Brain microvascular endothelial cell (primary cell): ENCODE measurements around the gene ARHGAP26.
A peak's percentile ranks its signal among the peaks of the same experiment; 100 is the strongest.

Experiments
- DNase-seq: peaks from one replicate; pipeline ENCODE4 v3.0.0-alpha.2; 2020
- H3K27ac ChIP-seq: fragments of 250-450 bp; sonication (Bioruptor Pico); 2 replicates; pipeline ENCODE4 v1.5.1; 2020; ENCODE audit warnings: mild to moderate bottlenecking, moderate library complexity
- H3K27me3 ChIP-seq: fragments of 250-450 bp; sonication (Bioruptor Pico); replicated peaks from 2 replicates; pipeline ENCODE4 v1.5.1; 2020; ENCODE audit warnings: mild to moderate bottlenecking
- H3K36me3 ChIP-seq: fragments of 250-450 bp; sonication (Bioruptor Pico); replicated peaks from 2 replicates; pipeline ENCODE4 v1.5.1; 2020; ENCODE audit warnings: mild to moderate bottlenecking
- H3K4me3 ChIP-seq: 2 replicates; pipeline ENCODE4 v1.5.1; 2011; ENCODE audit warnings: low read depth, mild to moderate bottlenecking, control low read depth, low read length, moderate library complexity
- in situ Hi-C: cut with HindIII; loops from 2 replicates; pipeline ENCODE4 v1.10.0; 2017; ENCODE audit warnings: low sequenced_read_pairs, low pct_ligation_motif_present
- TF ChIP-seq, protein P1 (sequence below): IDR thresholded peaks from 2 replicates; pipeline ENCODE4 v1.5.1; 2011; ENCODE audit warnings: low read depth, mild to moderate bottlenecking, moderate library complexity, low read length, control low read depth, inconsistent platforms; ENCODE audit errors: missing control alignments

ARHGAP26 gene

DNA sequence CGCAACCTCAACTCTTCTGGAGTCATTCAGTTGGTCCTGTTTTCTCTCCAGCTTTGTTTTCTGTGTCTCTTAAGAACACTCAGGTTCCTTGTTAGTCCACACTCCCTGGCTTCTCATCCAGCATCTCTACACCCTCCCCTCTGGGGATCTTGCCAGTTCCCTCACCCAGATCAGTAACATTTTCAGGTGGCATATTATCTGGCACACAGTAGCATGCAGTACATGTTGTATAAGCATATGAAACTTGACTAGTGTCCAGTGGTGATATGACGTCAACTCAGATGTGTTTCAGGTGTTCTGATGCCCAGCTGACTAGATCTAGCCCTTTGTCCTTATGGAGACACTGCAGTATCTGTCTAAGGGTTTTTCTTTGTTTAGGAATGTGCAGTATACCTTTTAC is 184.3 kb downstream of the ARHGAP26 start:
- Histone ChIP-seq H3K27me3 (no peaks in the 10 kb centered on the region), H3K27ac (no peak overlapping the region), H3K4me3 (no peak overlapping the region), H3K36me3 (no peaks in the 10 kb centered on the region)
- TF ChIP-seq, protein P1, sequence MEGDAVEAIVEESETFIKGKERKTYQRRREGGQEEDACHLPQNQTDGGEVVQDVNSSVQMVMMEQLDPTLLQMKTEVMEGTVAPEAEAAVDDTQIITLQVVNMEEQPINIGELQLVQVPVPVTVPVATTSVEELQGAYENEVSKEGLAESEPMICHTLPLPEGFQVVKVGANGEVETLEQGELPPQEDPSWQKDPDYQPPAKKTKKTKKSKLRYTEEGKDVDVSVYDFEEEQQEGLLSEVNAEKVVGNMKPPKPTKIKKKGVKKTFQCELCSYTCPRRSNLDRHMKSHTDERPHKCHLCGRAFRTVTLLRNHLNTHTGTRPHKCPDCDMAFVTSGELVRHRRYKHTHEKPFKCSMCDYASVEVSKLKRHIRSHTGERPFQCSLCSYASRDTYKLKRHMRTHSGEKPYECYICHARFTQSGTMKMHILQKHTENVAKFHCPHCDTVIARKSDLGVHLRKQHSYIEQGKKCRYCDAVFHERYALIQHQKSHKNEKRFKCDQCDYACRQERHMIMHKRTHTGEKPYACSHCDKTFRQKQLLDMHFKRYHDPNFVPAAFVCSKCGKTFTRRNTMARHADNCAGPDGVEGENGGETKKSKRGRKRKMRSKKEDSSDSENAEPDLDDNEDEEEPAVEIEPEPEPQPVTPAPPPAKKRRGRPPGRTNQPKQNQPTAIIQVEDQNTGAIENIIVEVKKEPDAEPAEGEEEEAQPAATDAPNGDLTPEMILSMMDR, result no peak
- DNase-seq, result no peak
- in situ Hi-C loops, result no loop called here

DNA sequence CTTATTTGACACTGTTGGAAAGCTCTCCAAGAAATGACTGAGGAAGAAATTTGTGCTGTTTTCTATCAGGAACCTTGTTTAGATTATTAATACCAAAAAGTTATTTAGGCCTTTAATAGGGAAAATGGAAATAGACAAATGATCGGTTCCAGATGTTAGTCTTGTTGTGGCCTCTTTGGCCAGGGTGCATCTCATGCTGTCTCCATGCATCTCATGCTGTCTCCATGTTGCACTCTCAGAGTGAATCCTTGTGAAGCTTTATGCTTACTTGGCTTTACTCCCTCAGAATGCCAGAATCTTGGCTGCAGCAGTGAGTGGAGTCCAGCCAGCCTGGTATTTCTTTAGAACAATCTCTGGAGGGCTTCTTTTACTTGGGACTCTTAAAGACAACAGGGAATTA is 185.5 kb downstream of the ARHGAP26 start:
- TF ChIP-seq, protein P1, result no peak
- Histone ChIP-seq H3K4me3 (no peak overlapping the region), H3K27ac (no peak overlapping the region), H3K36me3 (no peaks in the 10 kb centered on the region), H3K27me3 (no peaks in the 10 kb centered on the region)
- in situ Hi-C loops, result no loop called here
- DNase-seq, result no peak

DNA sequence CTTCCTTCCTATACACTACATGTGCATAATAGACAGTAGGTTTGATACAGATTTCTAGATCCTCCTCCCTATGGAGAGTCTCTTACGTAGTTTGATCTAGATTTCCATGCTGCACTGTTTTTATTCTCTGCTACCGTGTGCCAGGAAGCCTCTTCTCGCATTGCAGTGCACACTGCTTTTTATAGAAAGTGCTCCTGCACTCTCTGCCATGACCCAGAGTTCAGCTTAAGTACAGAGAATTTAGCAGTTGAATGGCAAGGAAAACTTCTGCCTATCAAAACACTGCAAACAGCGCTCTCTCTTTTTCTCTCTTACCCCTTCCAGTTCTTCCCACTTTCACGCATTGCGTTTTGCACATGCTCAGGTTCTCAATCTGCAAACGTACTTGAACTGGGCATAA is 187.4 kb downstream of the ARHGAP26 start:
- TF ChIP-seq, protein P1, result no peak
- in situ Hi-C loops, result no loop called here
- Histone ChIP-seq H3K27ac (no peak overlapping the region), H3K27me3 (no peaks in the 10 kb centered on the region), H3K36me3 (no peaks in the 10 kb centered on the region), H3K4me3 (no peak overlapping the region)
- DNase-seq, result no peak

DNA sequence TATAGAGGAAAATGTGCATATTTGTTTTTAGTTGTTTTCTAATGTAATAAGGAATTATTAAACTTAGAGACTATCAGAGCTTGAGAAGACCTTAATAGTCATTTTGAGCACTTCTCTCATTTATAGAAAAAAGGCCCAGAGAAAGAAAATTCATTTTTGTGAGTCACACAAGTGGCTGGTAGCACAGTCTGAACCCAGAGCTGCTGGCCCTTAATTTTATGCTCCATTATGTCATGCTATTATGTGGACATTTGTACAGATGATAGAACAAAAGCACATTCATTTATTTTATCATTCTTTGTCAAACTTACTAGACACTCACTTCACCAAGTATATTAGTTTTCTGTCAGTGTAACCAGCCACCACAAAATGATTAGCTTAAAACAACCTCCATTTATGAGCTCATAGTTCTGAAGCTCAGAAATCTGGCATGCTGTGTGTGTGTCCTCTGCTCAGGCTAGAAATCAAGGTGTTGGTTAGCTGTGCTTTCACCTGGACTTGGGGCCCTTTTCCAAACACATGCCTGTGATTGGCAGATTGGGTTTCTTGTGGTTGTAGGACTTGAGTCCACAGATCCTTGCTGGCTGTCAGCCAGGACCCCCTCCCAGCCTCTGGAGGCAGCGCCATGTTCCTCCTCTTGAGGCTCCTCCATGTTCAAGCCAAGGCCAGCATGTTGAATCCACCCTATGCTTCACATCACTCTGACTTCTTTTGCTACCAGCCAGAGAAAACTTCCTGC is 188.9 kb downstream of the ARHGAP26 start:
- Histone ChIP-seq H3K4me3 (no peak overlapping the region), H3K36me3 (no peaks in the 10 kb centered on the region), H3K27ac (no peak overlapping the region), H3K27me3 (no peaks in the 10 kb centered on the region)
- TF ChIP-seq, protein P1, result no peak
- in situ Hi-C loops, result no loop called here
- no peak for DNase-seq

DNA sequence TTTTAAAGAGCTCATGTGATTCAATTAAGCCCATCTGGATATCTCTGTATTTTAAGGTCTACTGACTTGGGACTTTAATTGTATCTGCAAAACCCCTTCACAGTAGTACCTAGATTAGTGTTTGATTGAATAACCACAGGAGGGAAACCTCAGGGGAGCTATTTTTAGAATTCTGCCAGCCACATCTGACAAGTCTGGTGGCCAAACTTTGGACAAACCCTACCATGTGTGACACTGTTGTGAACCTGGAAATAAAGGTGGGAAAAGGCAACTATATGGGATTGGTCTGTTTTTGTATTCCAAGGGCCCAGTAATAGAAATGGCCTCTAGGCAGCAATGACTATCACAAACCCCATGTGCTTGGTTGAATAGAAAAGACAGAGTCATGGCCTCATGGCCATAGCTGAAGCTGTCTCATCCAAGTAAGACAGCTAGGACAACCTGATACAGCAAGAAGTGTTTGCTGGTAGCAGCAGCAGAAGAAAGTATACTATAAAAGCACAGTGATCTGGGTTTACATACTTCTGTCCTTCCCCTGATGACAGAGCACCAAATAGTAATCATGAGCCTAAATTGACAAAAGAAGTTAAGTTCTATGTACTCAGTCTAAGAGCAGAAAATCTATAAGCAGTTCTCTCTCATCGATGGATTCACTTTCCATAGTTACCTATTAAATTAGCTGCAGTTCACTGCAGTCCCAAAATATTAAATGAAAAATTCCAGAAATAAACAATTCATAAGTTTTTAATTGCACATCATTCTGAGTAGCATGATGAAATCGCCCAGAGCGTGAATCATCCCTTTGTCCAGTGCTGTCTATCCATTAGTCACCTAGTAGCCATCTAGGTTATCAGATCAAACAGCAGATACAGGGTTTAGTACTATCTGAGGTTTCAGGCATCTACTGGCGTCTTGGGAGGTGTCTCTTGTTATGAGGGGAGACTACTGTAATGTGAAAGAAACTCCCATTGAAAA is 189.8 kb downstream of the ARHGAP26 start:
- H3K36me3 ChIP-seq, result no peaks in the 10 kb centered on the region
- no peaks in the 10 kb centered on the region for H3K27me3 ChIP-seq
- peak; percentile 83 for DNase-seq
- peak overlapping the region; percentile 74 for H3K27ac ChIP-seq
- no peak overlapping the region for H3K4me3 ChIP-seq
- TF ChIP-seq, protein P1, result no peak
- in situ Hi-C loops, result no loop called here
